ENCODE measurements around the gene ABCA9.

Gene ABCA9

GRCh38 chr17:69046121-69046807, 14.5 kb downstream of the ABCA9 start:
- no peak for TF ChIP-seq CTCF (conservative IDR thresholded peaks at IDR 0.05; ENCODE audit: low read length)
- no peak overlapping the region for H3K4me3 ChIP-seq (ENCODE audit: low read length)
- DNase-seq (ENCODE audit: low read depth) = no peak

- no peak overlapping the region for H3K4me3 ChIP-seq (ENCODE audit: low read length)
- no peak for DNase-seq (ENCODE audit: low read depth)
- no peak for TF ChIP-seq CTCF (conservative IDR thresholded peaks at IDR 0.05; ENCODE audit: low read length)
Observed at GRCh38 chr17:69045646-69046045, 15.1 kb downstream of the ABCA9 start.

GRCh38 chr17:69044371-69044770, 16.4 kb downstream of the ABCA9 start:
- DNase-seq (ENCODE audit: low read depth) = no peak
- no peak overlapping the region for H3K4me3 ChIP-seq (ENCODE audit: low read length)
- TF ChIP-seq CTCF (conservative IDR thresholded peaks at IDR 0.05; ENCODE audit: low read length) = no peak

GRCh38 chr17:69043098-69043734, 17.5 kb downstream of the ABCA9 start:
- no peak for TF ChIP-seq CTCF (conservative IDR thresholded peaks at IDR 0.05; ENCODE audit: low read length)
- DNase-seq (ENCODE audit: low read depth) = no peak
- H3K4me3 ChIP-seq (ENCODE audit: low read length) = no peak overlapping the region

GRCh38 chr17:69042308-69042707, 18.4 kb downstream of the ABCA9 start:
- DNase-seq (ENCODE audit: low read depth) = no peak
- no peak for TF ChIP-seq CTCF (conservative IDR thresholded peaks at IDR 0.05; ENCODE audit: low read length)
- H3K4me3 ChIP-seq (ENCODE audit: low read length) = no peak overlapping the region

- no peak for DNase-seq (ENCODE audit: low read depth)
- TF ChIP-seq CTCF (conservative IDR thresholded peaks at IDR 0.05; ENCODE audit: low read length) = no peak
- H3K4me3 ChIP-seq (ENCODE audit: low read length) = no peak overlapping the region
Observed at GRCh38 chr17:69031839-69032238, 28.9 kb downstream of the ABCA9 start.

- no peak for TF ChIP-seq CTCF (conservative IDR thresholded peaks at IDR 0.05; ENCODE audit: low read length)
- peak; percentile 2 for DNase-seq (ENCODE audit: low read depth)
- no peak overlapping the region for H3K4me3 ChIP-seq (ENCODE audit: low read length)
Observed at GRCh38 chr17:69030169-69030568, 30.6 kb downstream of the ABCA9 start.

All from AG10803 (cell line).